ENCODE measurements around the gene TBL1X.
"Not testable (repeated sequence)": the region's sequence is repeated elsewhere in the genome, so short reads cannot be mapped to it uniquely, and the experiment has no call there.

The TBL1X gene

DNA sequence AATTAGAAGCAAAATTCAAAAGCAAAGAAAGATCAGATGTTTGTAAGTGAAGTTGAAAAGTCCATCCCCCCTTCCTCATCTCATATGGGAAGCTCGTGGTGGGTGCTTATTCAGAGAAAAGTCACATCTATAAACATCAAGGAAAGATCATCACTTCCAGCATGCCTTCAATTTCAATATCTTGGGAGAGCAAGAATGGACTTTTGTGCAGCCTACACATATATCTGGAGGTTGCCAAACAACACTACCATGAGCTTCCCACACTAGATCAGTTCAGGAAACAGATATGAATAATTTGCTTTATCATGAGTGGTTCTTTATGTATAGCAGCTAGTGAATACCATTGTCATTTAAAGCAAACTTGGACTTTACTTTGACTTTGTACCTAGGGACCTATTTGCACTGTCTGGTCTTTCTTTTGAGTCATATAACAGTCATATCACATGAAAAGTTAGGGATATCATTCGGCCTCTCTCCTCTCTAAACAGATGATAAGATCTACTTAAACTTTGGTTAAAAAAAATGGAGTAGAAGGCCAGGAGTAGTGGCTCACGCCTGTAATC is 5.6 kb upstream of the TBL1X start:
- DNase-seq, result no peak

DNA sequence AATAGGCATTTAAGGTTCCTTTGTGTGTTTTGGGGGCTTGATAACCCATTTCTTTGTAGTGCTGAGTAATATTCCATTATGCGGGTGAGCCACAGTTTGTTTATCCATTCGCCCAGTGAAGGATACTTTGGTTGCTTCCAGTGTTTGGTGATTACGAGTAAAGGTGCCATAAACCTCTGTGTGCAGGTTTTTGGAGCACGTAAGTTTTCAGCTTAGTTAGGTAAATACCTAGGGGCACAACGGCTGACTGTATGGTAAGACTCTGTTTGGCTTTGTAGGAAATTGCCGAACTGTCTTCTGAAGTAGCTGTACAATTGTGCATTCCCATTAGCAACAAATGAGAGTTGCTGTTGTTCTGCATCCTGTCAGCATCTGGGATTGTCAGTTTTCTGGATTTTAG is 3.8 kb upstream of the TBL1X start:
- no peak for DNase-seq

DNA sequence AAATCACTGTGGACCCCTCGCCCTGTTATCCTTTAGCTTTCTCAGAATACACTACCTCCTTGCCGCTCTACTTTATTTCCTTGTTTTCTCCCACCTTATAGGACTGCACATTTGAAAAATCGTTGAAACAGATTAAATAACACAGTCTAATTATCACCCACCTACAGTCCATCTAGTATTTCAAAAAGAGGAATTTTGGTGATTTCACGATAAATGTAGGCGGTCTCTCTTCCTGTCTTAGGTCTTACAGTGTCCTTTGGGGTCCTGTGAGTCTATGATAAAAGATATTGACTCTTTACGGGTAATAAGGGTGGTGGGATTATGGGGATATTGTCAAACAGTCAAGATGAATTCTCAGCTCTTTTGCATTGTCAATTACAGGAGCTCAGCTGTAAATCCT is 2.4 kb upstream of the TBL1X start:
- no peak for DNase-seq

DNA sequence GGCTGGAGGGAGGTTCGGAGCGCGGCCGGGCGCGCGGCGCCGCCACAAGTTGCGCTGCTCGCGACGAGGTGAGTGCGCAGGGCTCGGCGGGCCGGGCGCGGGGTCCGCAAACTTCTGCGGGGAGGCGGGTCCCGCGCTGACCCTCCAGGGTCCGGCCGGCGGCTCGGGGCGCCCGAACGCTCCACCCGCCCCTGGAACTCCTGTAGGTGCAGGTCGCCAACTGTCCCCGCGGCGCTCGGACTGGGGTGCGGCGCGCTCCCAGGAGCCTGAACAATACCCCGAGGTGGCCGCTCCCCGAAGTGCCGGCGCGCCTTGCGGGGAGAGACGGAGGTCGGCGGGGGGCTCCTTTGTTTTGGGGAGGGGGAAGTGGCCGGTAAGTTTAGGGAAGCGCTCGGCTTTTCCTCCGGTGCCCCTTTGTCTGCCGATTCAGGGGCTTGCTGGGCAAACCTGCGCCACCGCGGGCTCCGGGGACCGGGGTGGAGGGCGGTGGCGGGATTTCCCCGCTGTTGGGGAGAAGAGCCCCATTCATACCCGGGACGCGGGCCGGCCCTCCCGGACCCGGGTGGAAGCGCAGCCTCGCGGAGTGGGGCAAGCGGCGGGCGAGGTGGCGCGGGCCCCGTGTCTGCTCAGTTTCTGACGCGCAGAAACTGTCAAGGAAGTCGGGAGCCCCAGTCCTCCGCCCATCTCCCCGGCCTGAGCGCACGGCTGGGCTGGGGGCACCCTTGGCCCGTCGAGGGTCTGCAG is 694 bp downstream of the TBL1X start:
- no peak for DNase-seq

DNA sequence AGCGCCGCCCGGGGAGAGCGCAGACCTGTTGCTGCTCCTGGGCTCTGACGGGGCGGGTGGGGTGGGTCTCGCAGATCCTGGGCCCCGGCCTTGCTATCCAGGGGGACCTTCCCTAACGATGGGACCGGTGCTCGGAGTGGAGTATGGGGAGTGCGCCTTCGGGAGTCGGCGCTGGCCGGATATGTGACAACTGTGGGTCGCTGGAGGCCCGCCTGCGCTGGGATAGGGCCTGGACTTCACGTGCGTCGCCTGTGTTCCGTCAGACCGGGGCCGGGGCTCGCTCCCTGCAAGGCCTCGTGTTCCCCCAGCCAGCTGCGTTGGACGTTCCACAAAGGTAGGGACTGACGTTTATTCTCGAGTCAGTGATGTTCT is 1.3 kb downstream of the TBL1X start:
- no peak for DNase-seq

DNA sequence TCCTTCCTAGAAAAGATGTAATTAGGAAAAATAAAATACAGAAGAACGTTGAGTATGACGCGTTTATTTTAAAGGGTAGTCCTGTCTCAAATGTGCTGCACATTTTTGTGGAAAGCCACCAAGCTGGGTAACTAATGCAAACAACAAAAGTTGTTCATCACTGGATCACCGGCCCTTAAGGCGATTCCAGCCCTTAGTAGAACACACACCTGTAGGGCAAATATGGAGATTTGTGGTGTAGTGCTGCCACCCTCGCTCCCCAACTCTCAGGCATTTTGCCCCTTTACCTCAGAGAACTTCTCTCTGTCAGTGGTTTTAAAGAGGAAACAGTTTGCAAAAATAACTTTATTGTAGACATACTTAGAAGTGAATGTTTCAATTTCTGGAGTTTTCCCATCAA is 1.9 kb downstream of the TBL1X start:
- DNase-seq, result no peak

DNA sequence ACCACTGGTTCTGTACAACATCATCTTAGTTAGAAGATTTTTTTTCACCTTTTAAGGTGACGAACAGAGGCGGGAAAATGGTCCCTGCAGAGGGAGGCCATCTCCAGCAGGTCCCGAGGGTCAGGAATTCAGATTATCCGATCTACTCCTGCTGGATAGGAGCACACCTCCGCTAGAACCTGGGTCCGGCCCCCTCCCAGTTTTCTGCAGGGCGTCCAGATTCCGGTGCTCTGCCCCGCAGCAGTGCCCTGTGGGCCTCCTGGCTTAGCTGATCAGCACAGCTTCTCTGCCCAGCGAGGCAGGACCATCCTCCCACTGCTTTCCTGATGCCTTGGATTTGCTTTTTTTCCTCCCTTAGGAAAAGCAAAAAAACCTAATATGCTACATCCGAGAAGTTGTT is 2.3 kb downstream of the TBL1X start:
- no peak for DNase-seq

DNA sequence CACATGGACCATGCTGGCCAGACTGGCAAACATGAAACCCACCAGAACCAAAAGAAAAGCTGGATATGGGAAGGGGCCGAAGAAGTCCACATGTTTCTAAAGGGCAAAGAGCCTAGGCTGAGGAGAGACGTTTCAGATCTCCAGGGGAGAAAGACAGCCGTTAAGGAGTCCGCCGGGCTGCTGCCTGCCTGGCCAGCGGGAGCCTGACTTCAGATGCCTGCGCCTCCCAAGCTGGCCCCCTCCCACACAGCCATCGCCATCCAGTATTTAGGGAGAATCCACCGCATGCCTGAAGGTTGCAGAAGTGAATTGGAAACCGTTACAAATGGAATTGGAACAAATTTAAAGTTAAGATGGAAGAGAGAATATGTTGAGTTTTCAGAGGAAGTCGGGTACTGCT is 2.9 kb downstream of the TBL1X start:
- no peak for DNase-seq

DNA sequence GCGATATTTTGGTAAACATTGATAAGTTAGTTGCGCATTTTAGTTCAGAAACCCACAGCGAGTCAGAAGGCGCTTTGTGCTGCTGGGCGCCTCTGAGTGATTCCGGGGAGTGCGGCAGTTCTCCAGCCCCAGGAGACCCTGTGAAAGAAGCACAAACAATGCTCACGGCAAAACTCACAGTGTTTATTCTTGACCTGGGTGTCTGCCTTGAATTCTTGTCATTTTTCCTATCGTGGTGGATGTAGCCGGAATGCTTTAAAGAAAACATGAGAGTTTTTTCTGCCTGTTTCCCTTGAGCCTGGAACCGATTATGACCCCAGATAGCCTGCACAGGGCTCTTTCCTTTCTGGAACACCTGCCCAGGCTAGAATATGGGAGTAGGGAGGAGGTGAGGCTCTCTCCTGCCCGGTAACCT is 6.7 kb downstream of the TBL1X start:
- no peak for DNase-seq

DNA sequence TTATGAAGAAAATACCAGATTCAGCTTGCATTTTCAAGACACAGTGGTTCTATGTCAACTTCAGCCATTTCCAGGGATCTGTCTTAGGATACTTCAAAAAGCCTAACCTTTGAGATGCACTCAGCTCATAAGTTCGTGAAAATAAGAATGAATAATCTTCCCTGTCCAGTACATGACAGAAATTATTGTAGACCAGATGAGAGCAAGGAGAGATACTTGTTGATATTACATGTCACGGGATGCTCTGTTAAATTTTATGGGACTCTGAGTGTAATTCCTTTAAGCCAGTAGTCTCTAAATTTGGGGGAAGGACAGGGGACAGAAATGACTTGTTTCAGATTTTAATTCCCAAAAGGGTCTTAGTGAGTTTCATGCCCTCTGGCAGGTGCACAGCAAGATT is 8.8 kb downstream of the TBL1X start:
- no peak for DNase-seq

DNA sequence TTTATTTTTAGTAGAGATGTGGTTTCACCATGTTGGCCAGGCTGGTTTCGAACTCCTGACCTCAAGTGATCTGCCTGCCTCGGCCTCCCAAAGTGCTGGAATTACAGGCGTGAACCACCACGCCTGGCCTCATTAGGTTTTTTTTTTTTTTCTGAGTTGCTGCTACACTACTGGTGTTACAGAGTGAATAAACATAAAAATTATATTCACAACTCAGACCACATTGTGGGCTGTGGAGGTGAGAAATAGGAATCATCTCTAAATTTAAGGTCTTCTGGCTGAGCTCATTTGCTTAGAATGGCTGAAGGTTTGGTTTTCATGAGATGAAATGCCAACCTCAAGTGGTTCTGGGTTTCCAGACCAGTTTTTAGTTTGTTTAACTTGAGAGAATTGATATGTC is 10.6 kb downstream of the TBL1X start:
- DNase-seq, result not testable (repeated sequence)

DNA sequence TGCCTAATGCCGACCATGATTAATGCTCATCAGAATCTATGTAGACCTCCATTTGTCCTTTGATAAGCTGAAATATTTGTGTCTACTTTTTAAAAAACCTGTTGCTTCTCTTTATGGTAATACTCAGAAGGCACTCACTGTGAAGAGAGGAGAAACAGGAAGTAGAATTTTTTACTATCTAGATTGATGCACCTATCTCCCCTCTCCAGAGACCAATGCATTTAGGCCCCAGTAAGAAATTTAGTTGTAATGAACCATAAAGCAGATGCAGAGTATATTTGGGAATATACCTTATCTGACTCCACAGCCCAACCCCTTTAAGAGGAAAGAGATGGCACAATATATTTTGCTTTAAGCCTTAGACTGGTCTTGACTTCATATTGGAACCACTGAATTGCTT is 11.1 kb downstream of the TBL1X start:
- no peak for DNase-seq

DNA sequence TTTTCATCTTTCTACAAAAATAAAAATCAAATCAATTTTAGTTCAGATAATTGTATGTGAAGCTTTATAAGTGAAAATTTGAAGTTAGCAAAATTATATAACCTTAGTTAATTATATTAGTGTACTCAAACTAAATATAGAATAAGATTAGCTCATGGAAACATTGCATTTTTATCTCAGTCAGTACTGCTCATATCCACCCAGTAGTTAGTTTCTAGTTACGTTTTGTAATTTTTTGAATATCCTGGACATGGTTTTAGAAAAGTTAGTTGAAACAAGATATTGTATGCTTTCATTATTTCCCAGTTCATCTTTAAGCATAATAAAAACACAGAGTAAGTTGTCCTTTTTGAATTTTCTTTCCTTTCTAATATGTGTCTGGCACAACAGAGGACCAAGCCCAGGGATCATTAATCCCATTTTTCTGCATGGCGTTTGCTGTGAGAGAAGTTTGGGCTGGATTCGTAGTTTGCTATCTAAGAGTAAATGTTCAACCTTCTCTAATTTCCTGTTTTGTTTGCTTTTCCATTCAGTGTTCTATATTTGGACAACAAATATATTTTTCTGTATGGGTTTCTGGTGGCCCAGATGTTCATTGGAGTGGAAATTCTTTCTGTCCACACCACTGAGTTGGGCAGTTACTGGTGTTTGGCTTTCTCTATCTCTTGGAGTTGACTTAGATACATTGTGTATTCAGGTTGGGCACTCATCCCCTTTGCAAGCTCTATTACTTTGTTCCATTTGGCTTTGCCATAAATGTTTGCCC is 12.1 kb downstream of the TBL1X start:
- DNase-seq, result no peak

DNA sequence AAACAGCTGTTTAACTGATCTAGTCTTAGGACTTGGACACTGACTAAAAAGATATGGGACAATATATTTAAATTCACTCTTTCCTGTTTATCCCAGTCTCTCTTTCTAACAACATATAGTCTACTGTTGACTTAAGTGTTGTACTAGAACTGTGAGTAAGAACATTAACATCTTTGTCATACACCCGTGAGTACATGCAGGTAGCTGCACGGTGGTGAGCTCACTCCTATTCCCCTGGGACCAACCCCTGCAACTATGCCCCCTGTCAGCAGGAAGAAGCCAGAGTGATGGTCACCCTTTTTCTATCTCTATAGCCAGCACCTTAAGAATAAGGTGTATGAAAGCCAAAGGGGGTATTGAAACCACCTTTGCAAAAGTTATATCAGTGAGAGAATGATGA is 17.6 kb downstream of the TBL1X start:
- DNase-seq, result no peak

DNA sequence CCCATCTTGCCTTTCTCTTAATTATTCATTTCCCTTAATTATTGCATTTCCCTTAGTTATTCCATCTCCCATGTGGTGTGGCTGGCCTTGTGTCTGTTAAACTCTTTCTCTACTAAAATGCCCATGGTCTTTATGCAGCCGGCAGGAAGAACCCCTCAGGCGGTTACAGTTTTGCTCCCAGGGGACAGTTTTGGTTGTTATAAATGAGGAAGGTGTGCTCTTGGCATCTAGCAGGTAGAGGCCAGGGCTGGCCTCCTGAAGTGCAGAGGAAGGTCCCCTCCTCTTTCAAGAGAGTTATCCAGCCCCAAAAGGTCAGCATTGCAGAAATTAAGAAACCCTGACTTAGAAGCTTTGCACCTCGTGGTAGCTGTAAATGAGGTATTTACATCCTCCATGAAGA is 18.0 kb downstream of the TBL1X start:
- DNase-seq, result no peak

DNA sequence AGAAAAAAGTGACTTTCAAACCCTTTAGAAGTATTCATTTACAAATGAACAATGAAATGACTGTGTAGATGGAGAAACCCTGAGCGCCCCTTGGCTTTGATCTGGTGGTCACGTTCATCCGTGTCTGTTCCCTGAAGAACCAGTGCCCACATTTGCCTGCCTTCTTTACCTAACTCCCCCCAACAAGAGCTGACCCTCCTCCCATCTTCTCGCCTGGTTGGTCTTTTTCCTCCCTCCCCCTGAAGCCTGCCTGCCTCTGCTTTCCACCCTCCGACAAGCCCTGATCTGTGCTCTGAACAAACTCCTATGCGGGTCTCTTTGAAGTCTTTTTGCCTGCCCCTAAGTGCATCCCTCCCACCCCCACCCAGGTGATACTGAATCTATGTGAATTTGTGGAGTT is 18.5 kb downstream of the TBL1X start:
- no peak for DNase-seq

DNA sequence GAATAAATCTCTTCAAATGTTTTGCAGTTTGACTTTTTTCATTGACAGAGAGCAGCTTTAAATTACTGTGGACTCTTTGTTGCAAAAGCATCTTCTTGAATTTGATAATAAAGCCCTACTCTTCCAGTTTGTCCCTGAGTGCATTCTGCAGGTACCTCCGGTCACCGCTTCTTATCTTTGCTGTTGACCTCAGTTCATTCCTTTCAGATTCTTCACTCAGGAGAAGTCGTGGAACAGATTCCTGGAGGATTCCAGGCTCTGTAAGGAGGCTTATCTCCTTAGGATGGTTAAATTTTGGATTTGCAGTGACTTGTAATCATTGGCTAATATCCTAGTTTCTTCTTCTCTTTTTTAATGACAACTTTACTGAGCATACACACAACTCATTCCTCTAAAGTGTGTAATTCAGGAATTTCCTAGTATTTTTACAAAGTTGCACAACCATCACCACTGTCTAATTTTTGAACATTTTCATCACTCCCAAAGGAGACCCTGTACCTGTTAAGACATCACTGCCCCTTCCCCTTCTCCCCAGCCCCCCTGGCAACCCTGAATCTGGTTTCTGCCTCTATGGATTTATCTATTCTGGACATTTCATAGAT is 22.0 kb downstream of the TBL1X start:
- DNase-seq, result no peak

DNA sequence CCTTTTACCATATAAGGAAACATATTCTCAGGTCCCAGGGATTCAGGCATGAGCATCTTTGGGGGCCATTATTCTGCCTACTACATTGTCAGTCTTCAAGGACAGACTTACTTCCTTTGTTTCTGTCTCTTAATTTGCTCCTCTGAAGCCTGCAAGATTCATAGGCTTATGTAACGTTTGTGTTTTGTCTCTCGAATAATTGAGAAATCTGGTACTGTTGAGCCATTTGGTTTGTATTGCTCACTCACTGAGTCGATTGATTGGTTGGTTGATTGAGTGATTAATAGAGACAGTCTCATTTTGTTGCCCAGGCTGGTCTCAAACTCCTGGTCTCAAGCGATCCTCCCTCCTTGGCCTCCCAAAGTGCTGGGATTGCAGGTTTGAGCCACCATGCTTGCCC is 23.7 kb downstream of the TBL1X start:
- no peak for DNase-seq

DNA sequence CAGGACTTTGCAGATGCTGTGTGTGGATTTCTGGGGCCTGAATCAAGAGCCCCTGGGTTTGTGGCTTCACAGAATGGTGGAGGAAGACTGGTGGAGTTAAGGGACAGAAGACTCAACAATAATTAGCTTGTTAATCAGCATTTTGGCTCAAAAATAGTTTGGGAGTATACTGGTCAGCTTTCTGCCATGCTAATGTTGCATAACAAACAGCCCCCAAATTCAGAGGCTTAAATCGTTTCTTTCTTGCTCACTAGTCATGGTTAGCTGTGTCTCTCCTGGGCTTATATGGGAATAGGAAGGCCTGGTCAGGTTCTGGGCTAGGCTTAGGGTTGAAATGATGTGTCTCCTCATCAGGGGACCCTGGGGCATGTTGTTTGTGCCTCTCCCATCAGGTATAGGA is 24.4 kb downstream of the TBL1X start:
- no peak for DNase-seq

DNA sequence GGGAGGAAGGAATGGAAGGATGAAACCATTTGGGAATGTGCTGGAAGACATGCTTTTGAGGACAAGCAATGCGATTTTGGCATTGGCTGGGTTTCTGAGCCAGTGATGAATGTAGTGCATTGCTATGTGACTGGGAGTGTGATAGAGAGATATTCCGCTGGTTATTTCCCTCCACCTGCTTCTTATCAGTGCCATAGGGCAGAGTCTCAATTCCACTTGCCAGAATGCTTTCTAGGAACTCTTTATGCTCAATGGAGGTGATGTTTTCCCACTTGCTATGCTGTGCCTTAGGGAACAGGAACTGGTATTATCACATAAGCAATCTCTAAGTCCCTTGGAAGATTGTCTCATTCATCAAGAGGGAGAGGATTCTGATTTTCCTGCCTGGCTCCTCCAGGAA is 28.0 kb downstream of the TBL1X start:
- DNase-seq, result no peak

DNA sequence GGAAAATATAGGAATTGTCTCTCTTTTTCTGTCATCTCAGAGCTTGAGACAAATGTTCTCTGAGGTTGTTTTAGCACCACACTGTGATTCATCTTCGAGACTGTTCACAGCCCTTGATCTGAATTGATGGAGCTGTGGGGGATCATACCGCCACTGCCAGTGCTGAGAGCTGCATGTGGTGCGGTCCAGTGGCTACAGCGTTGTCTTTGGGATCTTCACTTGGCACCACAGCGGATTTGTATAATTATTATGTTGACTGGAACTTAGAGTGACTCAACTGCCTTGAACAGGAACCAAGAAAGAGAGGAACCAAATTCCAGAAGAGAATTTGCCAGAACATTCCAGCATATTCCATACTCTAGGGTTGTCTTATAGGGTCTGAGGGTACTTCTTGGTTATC is 29.1 kb downstream of the TBL1X start:
- no peak for DNase-seq

DNA sequence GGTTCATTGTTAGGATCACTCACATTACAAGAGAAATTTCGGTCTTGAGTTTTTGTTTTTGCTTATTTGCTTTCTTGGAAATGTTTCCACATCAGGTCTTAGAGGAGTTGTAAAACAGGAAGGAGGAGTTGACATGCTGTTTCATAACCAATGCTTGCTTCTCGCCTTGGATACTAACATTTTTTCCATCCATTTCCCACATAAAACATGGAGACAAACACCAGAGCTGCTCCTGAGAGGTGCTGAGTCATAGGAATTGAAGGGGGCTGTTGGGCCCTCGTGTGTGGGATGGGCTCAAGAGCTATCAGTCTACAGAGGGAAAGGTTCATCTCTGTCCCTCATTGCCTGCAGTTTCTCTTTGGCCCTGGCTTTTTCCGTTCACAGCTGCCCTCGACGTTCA is 29.9 kb downstream of the TBL1X start:
- DNase-seq, result no peak

DNA sequence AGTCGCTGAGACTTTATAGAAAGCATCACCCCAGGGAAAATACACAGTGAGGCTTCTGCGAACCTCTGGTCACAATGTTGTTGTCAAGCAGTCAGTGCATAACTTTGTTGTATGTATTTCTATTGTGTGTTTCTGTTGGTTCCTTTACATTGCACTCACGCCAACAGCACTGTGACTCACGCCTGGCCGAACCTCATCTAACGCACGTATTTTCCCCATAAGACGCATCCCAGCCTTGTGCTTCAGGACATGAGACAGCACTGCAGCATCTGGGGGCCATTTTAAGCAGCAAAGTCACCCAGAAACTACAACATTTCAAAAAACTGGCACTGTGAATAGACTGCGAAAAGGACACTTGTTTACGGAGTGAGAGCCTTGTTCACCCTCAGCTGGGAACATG is 30.6 kb downstream of the TBL1X start:
- DNase-seq, result no peak

DNA sequence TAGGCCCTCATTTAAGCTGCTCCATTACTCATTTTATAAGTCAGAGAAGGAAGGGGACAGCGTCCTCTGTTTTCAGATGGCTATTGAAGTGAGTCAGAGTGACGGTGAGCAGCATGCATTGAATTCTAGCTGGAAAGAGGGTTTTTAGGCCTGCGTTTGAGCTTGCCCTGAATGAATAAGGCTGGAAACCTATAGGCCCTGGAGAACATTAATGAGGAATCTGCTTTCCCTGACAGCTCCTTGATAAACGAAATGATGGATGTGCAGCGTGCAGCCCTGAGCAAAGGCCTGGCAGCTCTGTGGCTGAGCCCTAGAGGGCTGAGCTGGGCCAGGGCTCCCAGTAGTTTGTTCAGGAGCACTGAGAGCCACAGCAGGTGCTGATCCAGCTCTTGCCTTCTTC is 33.4 kb downstream of the TBL1X start:
- DNase-seq, result no peak

Data from amniotic stem cell (primary cell).